ENCODE measurements around the gene DYNC2H1. TPM values are rescaled to one million over a fixed set of nuclear protein-coding genes. Genes with fewer than 3 reads are reported as not detected.

The DYNC2H1 gene
- total RNA-seq, 1 experiment from 2014 or later = 17.2 TPM

- Mint-ChIP-seq H3K4me1 (no peaks in the 10 kb centered on the region), H3K27ac (no peak overlapping the region)
- POLR2A ChIA-PET = no interaction called here
Measured at GRCh38 chr11:103167166-103167565, 57.9 kb downstream of the DYNC2H1 start.

More at GRCh38 chr11:103167166-103167565, 57.9 kb downstream of the DYNC2H1 start:
- CTCF ChIA-PET = no interaction called here
- Mint-ChIP-seq H3K4me3 (no peak overlapping the region), H3K36me3 (peaks cover 3% of the 10 kb centered on the region; the same call in 1 of the 2 replicates), H3K9me3 (no peaks in the 10 kb centered on the region), H3K27me3 (ENCODE audit: low read depth) (no peaks in the 10 kb centered on the region)
- DNase-seq (ENCODE audit: low spot score) (no peak), ATAC-seq (no peak)
- TF ChIP-seq CTCF (IDR thresholded peaks at IDR 0.05) (no peak), ZNF121 (CRISPR knock-in tag; IDR thresholded peaks at IDR 0.05) (no peak), PREB (CRISPR knock-in tag; IDR thresholded peaks at IDR 0.05; ENCODE audit: borderline replicate concordance) (no peak), AR (CRISPR knock-in tag; IDR thresholded peaks at IDR 0.05) (no peak), NFATC4 (CRISPR knock-in tag; IDR thresholded peaks at IDR 0.05) (no peak), ZNF416 (CRISPR knock-in tag; IDR thresholded peaks at IDR 0.05) (no peak), MYBL2 (CRISPR knock-in tag; IDR thresholded peaks at IDR 0.05) (no peak), E2F5 (CRISPR knock-in tag; IDR thresholded peaks at IDR 0.05) (no peak), ERG (CRISPR knock-in tag; IDR thresholded peaks at IDR 0.05) (no peak), OVOL2 (CRISPR knock-in tag; IDR thresholded peaks at IDR 0.05; ENCODE audit: borderline replicate concordance) (no peak), ATF1 (CRISPR knock-in tag; IDR thresholded peaks at IDR 0.05) (no peak), ZNF512 (CRISPR knock-in tag; IDR thresholded peaks at IDR 0.05; ENCODE audit: borderline replicate concordance) (no peak), HMGXB4 (CRISPR knock-in tag; IDR thresholded peaks at IDR 0.05) (no peak), JUN (CRISPR knock-in tag; IDR thresholded peaks at IDR 0.05) (no peak), GRHL2 (CRISPR knock-in tag; IDR thresholded peaks at IDR 0.05; ENCODE audit: insufficient replicate concordance, severe bottlenecking) (no peak)

Measured in WTC11 (cell line).